HepG2 (cell line): Measurements from ENCODE around the gene PISD. TPM values are rescaled to one million over a fixed set of nuclear protein-coding genes. Genes with fewer than 3 reads are reported as not detected.
A peak's percentile ranks its signal among the peaks of the same experiment; 100 is the strongest.

Experiments
- ATAC-seq: fragments of 200-7000 bp; cut with Tn5 transposase; 3 replicates; pipeline ENCODE4 v1.9.1; 2020; ENCODE audit warnings: mild to moderate bottlenecking, moderate library complexity
- BruUV-seq: library from RNA; stranded (reverse); fragments of 400-500 nt; replicated peaks from 2 replicates; lab custom pipeline; 2021; lab: Mats Ljungman, UMichigan
- CTCF ChIA-PET: fragments of 300-600 bp; formaldehyde crosslinking; extraction: SDS; loops from one replicate; lab custom pipeline; 2021; ENCODE audit warnings: low total read pairs, inconsistent platforms, low intra/inter-chr PET ratio; lab: Yijun Ruan, JAX
- POLR2A ChIA-PET: fragments of 350-600 bp; sonication (Branson Sonifier 250); formaldehyde crosslinking; loops from one replicate; lab custom pipeline; 2020; ENCODE audit warnings: antibody characterized with exemption, inconsistent platforms; lab: Yijun Ruan, JAX
- DNase-seq: peaks from one replicate; pipeline ENCODE4 v3.0.0-alpha.2; 2015; ENCODE audit warnings: low spot score
- FAIRE-seq: peaks from 3 replicates; lab custom pipeline; 2011; peaks lifted over from hg19 to GRCh38; lab: Jason Lieb, UNC
- H2AFZ ChIP-seq: one replicate; pipeline ENCODE4 v1.6.1; 2011; ENCODE audit warnings: low read length, inconsistent platforms
- H3K27ac ChIP-seq: fragments of 300-600 bp; 3 replicates; pipeline ENCODE4 v1.8.0; 2011; ENCODE audit warnings: mixed run types, mild to moderate bottlenecking, mixed read lengths, low read length, inconsistent platforms; ENCODE audit not compliant: insufficient read depth; ENCODE audit errors: extremely low read length
- H3K27me3 ChIP-seq, 2 experiments: fragments of 200-600 bp in 1 of 2; 2 replicates in 1 of 2; 3 replicates in 1 of 2; pipeline versions ENCODE4 v1.6.0 to v1.8.0; 2011; ENCODE audit warnings: low read length in 2 of 2, mild to moderate bottlenecking in 2 of 2, moderate library complexity in 2 of 2, inconsistent platforms in 1 of 2; ENCODE audit not compliant: insufficient read depth in 2 of 2, control insufficient read depth in 1 of 2
- H3K36me3 ChIP-seq, 2 experiments: fragments of 200-600 bp in 1 of 2; replicated peaks in 1 of 2; 2 replicates in 1 of 2; 3 replicates in 1 of 2; pipeline versions ENCODE4 v1.5.1 to v1.8.0; 2011; ENCODE audit warnings: low read length in 2 of 2, inconsistent platforms in 1 of 2; ENCODE audit not compliant: insufficient read depth in 2 of 2, control insufficient read depth in 1 of 2
- H3K4me1 ChIP-seq: 2 replicates; pipeline ENCODE4 v1.5.1; 2012; ENCODE audit warnings: low read length, inconsistent platforms; ENCODE audit not compliant: insufficient read depth
- H3K4me2 ChIP-seq: 2 replicates; pipeline ENCODE4 v1.6.0; 2011; ENCODE audit warnings: low read depth, low read length, inconsistent platforms
- H3K4me3 ChIP-seq, 3 experiments: fragments of 200-600 bp in 1 of 3; sonication (generic), shearing (Covaris generic) in 1 of 3; replicated peaks in 1 of 3; 2 replicates each; pipeline ENCODE4 v1.5.1; 2011 to 2016; ENCODE audit warnings: low read length in 3 of 3, inconsistent platforms in 2 of 3, low read depth in 2 of 3, mild to moderate bottlenecking in 2 of 3, control low read depth in 1 of 3, mixed read lengths in 1 of 3; ENCODE audit not compliant: insufficient read depth in 1 of 3
- H3K79me2 ChIP-seq: one replicate; pipeline ENCODE4 v1.6.1; 2011; ENCODE audit warnings: low read length, inconsistent platforms; ENCODE audit not compliant: insufficient read depth
- H3K9ac ChIP-seq: 2 replicates; pipeline ENCODE4 v1.6.0; 2011; ENCODE audit warnings: mild to moderate bottlenecking, low read depth, low read length, inconsistent platforms; ENCODE audit not compliant: insufficient read depth
- H3K9me3 ChIP-seq: 2 replicates; pipeline ENCODE4 v1.5.1; 2012; ENCODE audit warnings: mild to moderate bottlenecking, low read length
- H4K20me1 ChIP-seq: 2 replicates; pipeline ENCODE4 v1.6.0; 2011; ENCODE audit warnings: inconsistent platforms, mild to moderate bottlenecking, low read length, moderate library complexity; ENCODE audit not compliant: insufficient read depth
- TARDBP ChIP-seq: sonication (generic); formaldehyde crosslinking; IDR thresholded peaks from 2 replicates; pipeline ENCODE4 v1.8.0; 2022; ENCODE audit warnings: mild to moderate bottlenecking, missing genetic modification reagents
- ZNF274 ChIP-seq: sonication (generic); formaldehyde crosslinking; IDR thresholded peaks from 2 replicates; pipeline ENCODE4 v1.5.1; 2020; ENCODE audit warnings: mild to moderate bottlenecking, missing genetic modification reagents
- ZNF367 ChIP-seq: sonication (generic); formaldehyde crosslinking; IDR thresholded peaks from 2 replicates; pipeline ENCODE4 v1.4.0; 2020; ENCODE audit warnings: missing genetic modification reagents, borderline replicate concordance
- WGBS: methylation state at CpG from one replicate; pipeline ENCODE4 v1.1.6; 2017; ENCODE audit warnings: low lambda C conversion rate; 5-methylcytosine and 5-hydroxymethylcytosine counted together
- in situ Hi-C: cut with HindIII; loops from 2 replicates; pipeline ENCODE4 v1.10.0; 2017; ENCODE audit warnings: low pct_unique_long_range_greater_than_20kb; ENCODE audit not compliant: extremely low pct_ligation_motif_present
- intact Hi-C: fragments of 100-400 bp; cut with micrococcal nuclease; formaldehyde crosslinking; loops from one replicate; pipeline ENCODE4 v1.10.0; 2022; ENCODE audit not compliant: unreplicated experiment
- polyA plus RNA-seq, 8 experiments: library from polyadenylated mRNA; depleted of rRNA in 3 of 8; stranded (reverse) in 7 of 8; unstranded in 1 of 8; fragments of >200 nt; fragmentation: Illumina TruSeq in 4 of 8; extraction: Trizol in 4 of 8; gene quantifications; 2 replicates each; pipeline versions ENCODE4 v1.2.1 to v1.2.3, GENCODE V29; 2011 to 2016; ENCODE audit warnings: low read depth in 4 of 8, missing spikeins in 1 of 8, mixed read lengths in 1 of 8; ENCODE audit not compliant: insufficient read depth in 1 of 8
- total RNA-seq, 5 experiments: library from RNA; depleted of rRNA; stranded (reverse); fragments of >200 nt; fragmentation: Illumina TruSeq; extraction: Trizol; gene quantifications; 2 replicates each; pipeline ENCODE4 v1.2.3, GENCODE V29; 2016; ENCODE audit warnings: low read depth in 1 of 5
- TF ChIP-seq, protein P1 (sequence below): sonication (generic); formaldehyde crosslinking; IDR thresholded peaks from 2 replicates; pipeline ENCODE4 v1.9.0; 2021; ENCODE audit warnings: mild to moderate bottlenecking, missing genetic modification reagents
- TF ChIP-seq, protein P2 (sequence below): sonication (generic); formaldehyde crosslinking; IDR thresholded peaks from 2 replicates; pipeline ENCODE4 v1.4.0; 2020; ENCODE audit warnings: missing genetic modification reagents, mild to moderate bottlenecking, borderline replicate concordance

PISD gene
- total and polyA plus RNA-seq, 2 of the 13 experiments (the other 11 are each of a cell fraction or from before 2014, with no cell fraction given) = 30.1 to 47.7 TPM

DNA sequence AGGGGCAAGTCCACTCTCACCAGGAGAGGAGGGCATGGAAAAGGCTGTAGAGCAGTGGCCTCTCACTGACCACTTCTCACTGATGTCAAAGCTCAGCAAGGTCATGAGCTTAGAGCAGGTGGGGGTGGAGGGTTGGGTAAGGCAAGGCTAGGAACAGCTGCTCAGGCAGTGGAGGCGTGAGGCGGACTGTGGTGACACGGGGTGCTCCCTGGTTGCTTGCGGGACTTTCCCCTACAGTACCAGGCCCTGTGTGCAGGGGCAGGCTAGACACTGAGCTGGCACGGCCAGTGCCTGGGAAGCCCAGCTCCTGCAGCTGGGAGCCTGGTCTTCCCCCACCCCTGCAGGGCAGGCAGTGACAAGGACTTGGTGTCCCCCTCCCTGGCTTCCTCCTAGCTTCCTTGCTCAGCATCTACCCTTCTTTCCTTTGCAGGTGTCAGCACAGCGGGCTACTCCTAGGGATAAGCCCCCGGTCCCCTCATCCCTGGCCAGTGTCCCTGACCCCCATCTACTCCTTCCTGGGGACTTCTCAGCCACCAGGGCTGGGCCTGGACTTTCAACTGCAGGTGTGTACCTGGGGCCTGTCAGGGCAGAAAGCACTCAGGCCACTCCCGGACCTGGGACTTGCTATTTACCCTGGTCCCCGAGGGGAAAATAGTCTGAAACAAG, 45.6 kb downstream of the PISD start (continued):
- TF ChIP-seq, protein P1, sequence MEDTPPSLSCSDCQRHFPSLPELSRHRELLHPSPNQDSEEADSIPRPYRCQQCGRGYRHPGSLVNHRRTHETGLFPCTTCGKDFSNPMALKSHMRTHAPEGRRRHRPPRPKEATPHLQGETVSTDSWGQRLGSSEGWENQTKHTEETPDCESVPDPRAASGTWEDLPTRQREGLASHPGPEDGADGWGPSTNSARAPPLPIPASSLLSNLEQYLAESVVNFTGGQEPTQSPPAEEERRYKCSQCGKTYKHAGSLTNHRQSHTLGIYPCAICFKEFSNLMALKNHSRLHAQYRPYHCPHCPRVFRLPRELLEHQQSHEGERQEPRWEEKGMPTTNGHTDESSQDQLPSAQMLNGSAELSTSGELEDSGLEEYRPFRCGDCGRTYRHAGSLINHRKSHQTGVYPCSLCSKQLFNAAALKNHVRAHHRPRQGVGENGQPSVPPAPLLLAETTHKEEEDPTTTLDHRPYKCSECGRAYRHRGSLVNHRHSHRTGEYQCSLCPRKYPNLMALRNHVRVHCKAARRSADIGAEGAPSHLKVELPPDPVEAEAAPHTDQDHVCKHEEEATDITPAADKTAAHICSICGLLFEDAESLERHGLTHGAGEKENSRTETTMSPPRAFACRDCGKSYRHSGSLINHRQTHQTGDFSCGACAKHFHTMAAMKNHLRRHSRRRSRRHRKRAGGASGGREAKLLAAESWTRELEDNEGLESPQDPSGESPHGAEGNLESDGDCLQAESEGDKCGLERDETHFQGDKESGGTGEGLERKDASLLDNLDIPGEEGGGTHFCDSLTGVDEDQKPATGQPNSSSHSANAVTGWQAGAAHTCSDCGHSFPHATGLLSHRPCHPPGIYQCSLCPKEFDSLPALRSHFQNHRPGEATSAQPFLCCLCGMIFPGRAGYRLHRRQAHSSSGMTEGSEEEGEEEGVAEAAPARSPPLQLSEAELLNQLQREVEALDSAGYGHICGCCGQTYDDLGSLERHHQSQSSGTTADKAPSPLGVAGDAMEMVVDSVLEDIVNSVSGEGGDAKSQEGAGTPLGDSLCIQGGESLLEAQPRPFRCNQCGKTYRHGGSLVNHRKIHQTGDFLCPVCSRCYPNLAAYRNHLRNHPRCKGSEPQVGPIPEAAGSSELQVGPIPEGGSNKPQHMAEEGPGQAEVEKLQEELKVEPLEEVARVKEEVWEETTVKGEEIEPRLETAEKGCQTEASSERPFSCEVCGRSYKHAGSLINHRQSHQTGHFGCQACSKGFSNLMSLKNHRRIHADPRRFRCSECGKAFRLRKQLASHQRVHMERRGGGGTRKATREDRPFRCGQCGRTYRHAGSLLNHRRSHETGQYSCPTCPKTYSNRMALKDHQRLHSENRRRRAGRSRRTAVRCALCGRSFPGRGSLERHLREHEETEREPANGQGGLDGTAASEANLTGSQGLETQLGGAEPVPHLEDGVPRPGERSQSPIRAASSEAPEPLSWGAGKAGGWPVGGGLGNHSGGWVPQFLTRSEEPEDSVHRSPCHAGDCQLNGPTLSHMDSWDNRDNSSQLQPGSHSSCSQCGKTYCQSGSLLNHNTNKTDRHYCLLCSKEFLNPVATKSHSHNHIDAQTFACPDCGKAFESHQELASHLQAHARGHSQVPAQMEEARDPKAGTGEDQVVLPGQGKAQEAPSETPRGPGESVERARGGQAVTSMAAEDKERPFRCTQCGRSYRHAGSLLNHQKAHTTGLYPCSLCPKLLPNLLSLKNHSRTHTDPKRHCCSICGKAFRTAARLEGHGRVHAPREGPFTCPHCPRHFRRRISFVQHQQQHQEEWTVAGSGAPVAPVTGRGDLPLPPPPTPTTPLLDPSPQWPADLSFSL = no peak
- peak; percentile 43 for TF ChIP-seq ZNF274 (CRISPR knock-in tag)
- TF ChIP-seq, protein P2, sequence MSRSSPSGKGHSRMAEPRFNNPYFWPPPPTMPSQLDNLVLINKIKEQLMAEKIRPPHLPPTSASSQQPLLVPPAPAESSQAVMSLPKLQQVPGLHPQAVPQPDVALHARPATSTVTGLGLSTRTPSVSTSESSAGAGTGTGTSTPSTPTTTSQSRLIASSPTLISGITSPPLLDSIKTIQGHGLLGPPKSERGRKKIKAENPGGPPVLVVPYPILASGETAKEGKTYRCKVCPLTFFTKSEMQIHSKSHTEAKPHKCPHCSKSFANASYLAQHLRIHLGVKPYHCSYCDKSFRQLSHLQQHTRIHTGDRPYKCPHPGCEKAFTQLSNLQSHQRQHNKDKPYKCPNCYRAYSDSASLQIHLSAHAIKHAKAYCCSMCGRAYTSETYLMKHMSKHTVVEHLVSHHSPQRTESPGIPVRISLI = no peak

DNA sequence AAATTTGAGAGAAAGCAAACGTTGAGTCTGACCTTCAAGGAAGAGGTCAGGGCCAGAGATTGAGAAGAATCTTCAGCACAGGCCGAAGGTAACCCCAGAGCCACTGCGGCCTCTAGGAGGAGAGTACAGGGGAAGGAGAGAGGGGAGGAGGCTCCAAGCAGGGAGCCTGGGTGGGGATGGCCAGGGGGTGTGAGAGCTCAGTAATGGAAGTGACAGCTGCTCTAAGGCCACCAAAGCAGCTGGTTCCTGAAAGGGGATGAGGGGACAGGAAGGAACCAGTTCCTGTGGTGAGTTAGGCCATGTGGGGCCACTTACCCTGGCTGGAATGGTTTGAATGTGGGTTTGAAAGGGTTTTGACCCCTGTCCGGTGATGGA, 46.1 kb downstream of the PISD start:
- Histone ChIP-seq H3K4me3 (no peak overlapping the region), H3K9me3 (no peaks in the 10 kb centered on the region), H3K4me2 (no peak overlapping the region), H3K27ac (peak overlapping the region; percentile 15), H2AFZ (no peak overlapping the region), H3K27me3 (no peaks in the 10 kb centered on the region), H3K4me1 (peaks cover 40% of the 10 kb centered on the region)
- POLR2A ChIA-PET = interaction anchor here (1.1 to 1.8 kb wide), 3 partner anchors 14 to 36 kb away, joined by 3 to 10 read pairs (median 4); no protein-coding TSS in a partner anchor
- FAIRE-seq (no peak), DNase-seq (no peak), ATAC-seq (peak; percentile 4)
- in situ Hi-C loops = no loop called here
- intact Hi-C loops = loop anchor here (2.0 kb wide), 1 partner anchor 59 kb away; no protein-coding TSS in a partner anchor
- TF ChIP-seq ZNF367 = no peak
- 0 out of 2 replicates have a peak, but pooled peaks have one; percentile 32 for TF ChIP-seq TARDBP (CRISPR knock-in tag)
- TF ChIP-seq, all 625 proteins: peak for 1
- Histone ChIP-seq H3K36me3 (peaks cover 24 to 48% of the 10 kb centered on the region in 2 experiments; a peak in 4 of 5 replicates), H3K79me2 (no peaks in the 10 kb centered on the region), H4K20me1 (peaks cover 10% of the 10 kb centered on the region; the same call in 1 of the 2 replicates), H3K9ac (no peak overlapping the region)
- 67% methylated on average over 4 of the region's 4 CpGs for WGBS
- no TSS peak for BruUV-seq
- CTCF ChIA-PET = no interaction called here
